Stimulated activated CD4-positive, alpha-beta T cell treated with anti-CD3 and anti-CD28 coated beads, Interleukin-2, amount 100 ng/mL, for 48 hours (primary cell): ENCODE data around the gene RAB31.

ENCODE experiments used
- DNase-seq, 2 donors: peaks; one replicate each; pipeline ENCODE4 v3.0.0-alpha.2; 2020

The RAB31 gene

DNA sequence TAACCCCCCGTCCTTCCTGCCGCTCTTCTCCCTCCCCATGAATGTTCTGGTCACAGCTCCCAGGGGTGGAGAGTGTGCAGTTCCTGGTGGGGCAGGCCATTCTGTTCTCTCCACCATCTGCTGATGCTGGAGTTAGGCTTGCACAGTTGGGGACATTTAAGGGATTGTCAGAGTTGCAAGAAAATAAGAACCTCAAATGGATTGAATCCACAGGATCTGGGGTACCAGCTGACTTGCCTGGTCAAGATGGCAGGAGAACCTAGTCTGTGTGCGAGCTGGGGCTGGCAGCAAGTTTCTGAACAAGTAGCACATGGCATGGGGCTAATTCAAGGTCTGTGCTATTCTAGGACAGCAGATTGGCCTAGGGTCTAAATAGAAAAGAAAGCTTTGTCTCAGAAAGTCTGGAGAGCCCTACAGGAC, 116.9 kb downstream of the RAB31 start:
- no peak for DNase-seq

DNA sequence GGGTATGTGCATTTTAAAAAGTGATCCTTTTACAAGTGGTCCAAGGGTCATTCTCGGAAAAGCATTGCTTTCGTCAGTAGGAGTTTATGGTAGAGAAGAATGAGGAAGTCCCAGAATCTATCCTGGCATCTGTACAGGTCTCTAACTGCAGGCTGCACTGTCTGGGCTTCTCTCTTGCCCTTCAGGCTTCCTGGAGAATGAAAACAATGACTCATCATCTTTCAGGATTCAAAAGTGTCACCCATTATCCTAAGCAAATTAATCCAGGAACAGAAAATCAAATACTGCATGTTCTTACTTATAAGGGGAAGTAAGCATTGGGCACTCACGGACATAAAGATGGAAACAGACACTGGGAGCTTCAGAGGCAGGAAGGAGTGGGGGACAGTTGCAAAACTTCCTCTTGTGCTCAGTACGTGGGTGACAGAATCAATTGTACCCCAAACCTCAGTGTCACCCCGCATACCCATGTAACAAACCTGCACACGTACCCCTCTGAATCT, 117.5 kb downstream of the RAB31 start:
- DNase-seq: no peak

DNA sequence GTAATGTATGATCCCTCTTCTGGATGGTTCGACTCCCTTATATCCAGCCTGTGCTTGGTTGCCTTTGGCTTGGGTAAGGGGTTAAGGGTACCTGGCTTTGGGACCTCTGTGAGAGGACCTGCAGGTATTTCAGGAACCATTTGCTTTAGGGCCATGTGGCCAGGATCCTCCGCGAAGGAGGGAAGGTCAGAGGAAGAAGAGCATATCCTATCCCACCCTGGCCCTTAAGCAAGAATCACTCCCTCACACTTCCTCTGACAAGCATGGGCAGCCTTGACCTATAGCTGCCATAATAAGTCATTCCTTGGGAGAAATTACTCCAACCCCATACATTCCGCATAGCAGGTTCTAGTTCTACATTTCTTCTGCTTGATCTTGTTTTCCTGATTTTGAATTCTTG, 118.6 kb downstream of the RAB31 start:
- no peak for DNase-seq

DNA sequence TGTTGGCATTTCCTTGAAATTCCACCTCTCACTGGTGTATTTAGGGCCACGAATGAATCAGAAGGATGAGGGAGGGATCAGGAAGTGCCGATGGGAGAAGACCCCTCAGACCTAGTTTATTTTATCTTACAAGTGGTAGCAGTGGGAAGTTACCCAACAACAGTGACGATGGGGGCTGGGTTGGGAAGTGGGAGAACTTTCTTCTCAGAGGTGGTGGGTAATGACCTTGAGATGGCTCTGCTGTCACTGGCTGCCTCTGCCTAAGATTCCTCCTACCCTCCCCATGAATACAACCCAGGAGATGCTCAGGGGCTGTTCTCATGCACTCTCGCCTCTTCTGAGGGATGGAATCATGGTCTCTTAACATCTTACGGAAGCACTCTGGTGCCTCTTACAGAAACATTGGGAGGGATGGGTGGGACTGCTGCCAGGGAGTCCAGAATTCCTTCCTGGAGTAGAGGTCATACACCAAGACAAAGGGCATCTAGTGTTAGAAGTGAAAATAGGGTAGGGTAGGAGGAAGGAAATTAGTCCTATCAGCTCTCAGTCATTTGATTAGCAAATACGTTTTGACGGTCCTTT, 119.2 kb downstream of the RAB31 start:
- no peak for DNase-seq

DNA sequence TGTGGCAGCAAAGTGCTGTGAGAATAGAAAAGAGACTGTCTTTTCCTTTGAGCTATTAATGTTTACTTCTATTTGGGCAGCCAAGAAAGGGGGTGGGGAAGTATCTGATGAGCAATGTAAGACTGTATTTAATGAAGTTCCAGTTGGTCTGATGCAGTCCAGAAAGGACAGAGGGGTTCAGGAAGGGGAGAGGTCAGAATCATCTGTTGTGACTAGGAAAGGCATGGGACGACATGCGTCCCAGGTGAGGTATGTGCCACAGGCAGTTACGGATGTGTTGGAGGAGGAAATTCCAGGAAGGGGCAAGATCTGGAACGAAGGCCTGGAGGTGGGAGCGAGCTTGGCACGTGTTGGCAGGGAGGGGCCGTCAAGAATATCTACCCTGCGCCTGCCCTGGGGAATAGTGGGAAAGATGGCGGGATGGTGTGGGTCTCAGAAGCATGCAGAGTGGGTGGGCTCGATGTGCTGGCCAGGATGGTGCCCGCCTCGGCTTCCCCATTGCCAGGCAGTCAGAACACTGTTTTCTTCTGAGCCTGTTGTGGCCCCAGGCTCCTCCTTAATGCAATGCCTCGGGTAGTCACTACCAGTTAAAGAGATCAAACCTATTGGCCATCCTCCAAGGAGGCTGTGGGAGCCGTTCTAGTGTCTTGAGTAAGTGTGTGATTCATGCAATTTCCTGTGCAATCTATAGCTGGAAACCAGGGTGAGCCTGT, 119.8 kb downstream of the RAB31 start:
- no peak for DNase-seq

DNA sequence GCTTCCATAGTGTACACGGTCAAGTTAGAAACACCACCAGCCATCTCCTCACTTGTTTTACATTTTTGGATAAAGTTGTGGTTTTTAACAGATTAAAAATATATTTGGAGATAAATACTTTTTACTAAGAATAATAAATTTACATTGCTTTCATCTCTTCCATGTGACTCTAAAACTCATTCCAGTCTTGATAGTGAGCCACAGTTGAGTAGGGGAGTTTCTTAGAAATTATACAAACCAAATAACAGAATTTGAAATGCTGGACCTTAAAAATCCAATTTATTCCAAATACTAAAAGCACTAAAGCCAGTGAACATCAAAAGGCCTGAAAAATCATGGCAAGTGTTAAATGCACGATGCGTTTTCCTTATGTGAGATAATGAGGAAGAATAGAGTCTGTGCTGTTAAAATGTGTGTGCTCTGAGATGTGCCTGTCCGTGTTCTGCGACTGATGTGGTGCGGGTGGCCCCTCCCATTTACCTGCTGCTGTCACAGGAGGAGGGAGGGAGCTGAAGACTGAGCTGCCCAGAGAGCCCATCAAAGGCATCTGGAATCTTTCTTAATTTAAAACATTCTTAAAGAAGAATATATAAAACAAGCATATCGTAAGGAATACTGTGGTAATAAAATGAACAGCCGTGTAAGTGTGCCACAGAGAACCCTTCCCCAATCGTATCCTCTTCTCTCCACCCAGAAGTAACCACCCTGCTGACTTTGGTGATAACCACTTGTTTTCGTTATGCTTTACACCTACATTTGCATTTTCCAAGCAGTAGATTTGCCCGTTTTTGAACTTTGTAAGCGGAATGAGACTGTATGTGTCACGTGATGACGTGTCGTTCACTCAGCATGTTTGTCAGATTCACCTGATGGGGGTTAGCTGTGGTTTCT, 120.7 kb downstream of the RAB31 start:
- no peak for DNase-seq

DNA sequence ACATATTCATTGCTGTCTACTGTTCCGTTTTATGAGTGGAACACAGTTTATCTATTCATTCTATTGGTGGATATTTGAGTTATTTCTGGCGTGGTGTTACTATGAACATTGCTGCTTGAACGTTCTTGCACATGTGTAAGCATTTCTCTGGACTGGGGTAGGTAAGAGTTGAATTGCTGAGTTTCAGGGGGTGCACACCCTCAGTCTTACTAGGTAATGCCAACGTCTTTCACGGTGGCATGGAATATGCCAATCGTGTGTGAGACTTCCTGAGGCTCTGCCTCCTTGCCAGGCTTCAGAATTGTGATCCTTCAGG, 121.3 kb downstream of the RAB31 start:
- no peak for DNase-seq

DNA sequence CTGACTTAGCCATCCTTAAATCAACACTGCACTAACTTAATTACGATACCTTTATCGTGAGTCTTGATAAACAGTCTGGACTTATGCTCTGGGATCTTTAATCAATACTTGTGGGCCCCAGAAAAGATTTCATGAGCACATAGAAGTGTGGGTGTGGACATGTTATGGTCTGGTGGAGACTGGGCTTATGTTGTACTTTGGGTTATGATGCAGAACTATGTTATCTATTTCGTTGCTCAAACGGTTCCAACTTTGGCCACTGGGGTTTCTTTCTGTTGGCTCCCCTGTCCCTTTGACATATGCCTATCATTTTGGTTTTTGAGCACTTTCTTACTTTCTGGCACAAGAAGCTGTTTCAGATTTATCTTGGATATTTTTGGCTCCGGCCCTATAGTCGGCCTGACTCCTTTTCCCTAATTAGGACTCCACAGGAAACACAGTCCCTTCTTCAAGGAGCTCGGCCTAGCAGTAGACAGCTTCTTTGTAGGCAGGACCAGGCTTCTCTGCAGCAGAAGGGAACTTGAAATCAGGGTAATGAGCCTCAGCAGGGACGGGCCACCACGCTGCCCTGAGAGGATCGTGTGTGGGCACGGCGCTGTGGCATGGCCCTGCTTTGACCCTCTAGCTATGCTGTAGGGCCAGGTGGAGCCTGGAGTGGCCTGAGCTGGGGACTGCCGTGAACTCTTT, 123.1 kb downstream of the RAB31 start:
- no peak for DNase-seq

DNA sequence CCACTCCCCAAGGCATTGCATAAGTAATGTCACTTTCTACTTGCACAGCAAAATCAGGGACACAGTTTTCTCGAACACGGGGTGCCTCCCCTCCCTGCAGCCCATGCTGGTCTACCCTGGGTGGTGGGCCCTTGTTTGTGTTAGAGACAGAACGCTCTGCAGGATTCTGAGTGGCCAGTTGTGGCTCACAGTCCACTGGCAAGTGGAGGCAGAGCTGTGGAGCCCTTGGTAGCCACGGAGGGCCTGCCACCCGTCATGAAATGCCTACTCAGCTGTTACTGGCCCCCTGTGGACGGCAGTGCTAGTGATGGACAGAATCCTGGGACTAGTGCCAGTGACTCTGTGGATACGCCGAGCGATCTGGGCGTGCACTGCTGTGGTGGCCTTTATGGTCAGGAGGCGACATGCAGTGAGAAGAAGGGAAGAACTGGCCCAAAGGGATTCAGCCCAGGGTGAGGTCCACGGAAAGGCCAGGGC, 123.7 kb downstream of the RAB31 start:
- DNase-seq: no peak

DNA sequence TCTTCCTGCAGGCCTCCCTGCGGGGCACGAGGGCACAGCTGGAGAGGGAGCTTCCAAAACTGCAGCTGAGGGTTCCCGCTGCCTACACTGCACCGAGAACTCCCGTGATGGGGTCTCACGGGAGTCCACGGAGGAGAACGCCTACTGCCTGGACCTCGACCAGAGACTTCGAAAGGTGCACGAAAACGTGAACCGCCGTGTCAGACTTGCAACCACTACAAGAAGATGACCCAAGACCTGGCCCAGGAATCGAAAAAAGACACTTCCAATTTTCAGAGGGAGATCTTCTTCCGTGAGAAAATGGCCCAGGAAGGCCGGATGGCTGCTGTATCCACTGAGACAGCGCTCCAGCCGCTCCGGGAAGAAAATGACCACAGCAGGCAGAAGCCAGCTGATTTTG, 124.8 kb downstream of the RAB31 start:
- no peak for DNase-seq

DNA sequence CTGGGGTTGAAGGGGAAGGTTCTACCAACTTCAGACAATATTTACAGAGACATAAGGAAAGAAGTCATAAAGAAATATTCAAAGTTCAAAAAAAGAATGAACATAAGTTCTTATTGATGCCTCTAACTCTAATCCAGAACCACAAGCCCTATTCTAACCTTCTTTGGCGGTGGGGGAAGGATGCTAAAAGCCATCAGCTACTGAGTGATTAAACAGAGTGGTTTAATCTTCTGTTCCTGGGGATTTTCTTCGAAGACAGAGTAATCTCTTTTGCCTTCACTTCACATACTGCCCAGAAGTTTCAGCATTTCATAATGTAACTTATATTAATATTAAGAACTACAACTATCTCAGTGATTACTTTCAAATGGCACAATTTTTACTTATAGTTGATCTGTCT, 126.5 kb downstream of the RAB31 start:
- DNase-seq: no peak

DNA sequence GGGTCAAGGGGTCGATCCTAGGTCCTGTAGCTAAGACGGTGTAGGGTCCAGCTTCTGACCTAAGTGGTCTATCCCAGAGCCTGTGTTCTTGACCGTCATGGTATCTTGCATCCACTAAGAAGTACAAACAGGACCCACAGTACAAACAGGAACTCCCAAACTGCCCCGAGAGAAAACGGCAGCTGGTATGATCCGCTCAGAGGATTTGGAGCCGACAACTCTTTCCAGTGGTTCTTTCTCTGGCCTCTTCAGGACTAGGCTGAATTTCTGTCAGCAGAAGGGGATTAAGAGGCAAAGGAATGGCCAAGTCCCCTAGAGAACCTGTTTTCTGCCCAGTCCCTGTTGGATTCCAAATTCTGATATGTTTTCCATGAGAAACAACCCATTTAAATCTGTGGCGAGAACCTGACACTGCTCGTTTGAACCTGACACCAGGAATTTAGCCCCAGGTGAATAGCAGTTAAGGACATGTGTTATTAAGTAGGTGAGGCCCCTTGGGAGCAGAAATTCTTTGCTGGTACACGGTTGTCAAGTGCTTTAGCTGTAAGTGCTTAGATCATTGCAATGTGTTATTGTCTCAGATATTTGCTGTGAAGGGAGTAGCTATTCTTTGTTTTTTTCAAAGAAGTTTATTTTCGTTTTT, 127.1 kb downstream of the RAB31 start:
- DNase-seq: no peak

DNA sequence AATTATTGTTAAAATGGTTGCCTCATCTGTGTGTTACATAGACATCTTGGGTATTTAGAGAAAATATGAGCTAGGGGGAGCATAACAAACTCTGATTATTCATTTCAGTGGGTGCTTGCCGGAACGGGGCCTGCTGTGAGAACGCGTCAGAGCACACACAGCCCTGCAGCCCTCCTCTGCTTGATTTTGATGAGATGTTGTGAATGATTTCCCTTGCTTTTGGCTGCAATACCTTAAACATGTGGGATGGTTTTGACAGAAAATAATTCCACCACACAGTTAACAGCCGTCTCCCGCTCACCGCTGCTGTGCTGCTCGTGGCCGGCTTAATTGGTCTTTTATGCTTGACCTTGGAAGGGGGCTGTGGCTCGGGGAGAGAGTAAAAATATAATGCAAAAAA, 127.7 kb downstream of the RAB31 start:
- no peak for DNase-seq

DNA sequence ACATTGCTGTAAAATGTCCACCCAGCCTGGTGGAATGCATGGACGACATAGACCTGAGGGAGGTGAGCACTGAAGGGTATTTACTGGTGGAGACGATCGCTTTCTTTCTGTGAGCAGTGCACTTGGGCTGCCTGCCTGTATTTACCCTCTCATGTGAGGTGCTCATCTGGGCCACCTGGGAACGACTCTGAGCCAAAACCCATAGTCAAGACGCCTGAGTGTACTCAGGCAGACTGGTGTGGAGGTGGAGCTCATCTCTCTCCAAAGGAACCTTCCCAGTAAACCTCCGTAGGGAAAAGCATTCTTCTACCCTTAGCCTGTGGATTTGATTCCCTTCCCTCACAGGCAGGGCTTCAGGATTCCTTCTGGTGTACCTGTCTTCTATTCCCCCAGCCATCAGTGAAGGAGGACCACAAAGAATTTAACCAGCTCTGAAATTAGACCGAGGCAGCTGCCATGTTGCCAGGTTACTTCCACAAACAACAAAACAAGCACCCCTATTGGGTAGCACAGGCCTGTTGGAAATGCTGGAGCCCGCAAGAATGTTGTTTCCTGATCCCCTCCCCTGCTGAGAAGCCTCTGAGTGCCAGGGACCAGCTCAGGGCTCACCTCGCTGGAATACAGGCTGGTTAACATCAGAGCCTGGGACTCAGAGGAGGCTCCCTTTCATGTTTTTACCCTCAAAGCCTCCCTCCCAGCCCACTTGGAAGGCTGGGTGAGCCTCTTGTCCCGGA, 130.2 kb downstream of the RAB31 start:
- no peak for DNase-seq

DNA sequence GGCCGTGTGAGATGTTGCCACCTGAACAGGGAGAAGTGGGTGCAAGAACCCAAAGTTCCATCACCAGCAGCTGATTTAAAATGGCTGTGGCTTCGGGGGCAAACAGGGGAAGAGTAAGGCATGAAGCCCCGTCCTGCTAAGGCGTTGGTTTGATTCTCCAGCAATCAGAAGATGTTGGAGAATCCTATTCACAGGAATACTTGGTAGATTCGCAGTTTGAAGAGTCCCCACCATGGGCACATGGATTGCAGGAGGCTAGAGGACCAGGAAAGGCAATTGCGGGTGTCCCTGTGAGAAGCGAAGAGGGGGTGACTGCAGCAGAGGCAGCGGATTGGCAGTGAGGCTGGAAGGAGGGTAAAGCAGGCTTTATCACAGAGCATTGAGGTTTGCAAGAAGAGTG, 131.1 kb downstream of the RAB31 start:
- no peak for DNase-seq

DNA sequence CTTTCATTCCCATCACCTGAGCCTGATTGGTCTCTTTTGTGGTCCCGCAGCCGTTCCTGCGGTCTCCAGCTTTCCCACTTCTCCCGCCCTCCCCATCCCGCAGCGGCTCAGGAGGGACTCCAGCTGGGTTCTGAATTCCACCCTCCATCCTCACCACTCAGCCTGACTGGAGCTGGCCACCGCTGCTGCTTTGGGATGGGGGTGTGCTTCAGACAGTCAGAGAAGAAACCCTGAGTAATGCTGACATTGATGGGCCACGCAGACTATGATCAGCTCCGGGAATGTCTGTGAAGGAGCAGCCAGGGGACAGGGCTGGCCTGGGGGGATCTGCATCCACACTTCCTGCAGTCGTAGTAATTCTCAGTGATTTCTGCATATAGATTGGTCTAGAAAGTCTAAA, 131.8 kb downstream of the RAB31 start:
- no peak for DNase-seq

DNA sequence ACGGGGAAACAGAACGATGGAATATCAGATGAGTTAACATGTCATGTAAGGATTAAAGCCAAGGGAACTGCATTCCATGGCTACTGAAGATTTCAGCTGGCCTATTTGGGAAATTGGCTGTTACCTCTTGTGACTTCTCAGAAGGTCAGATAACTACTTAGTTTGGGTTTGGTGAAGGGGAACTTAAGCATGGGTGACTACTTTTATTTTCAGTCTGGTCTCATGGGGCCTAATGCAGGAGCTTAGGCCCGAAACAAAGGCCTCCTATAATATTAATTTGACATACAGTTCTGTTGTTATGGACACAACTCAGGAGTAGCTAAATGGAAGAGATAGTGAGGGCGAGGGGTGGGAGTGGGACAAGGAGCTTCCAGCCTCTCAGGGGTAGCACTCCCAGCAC, 133.7 kb downstream of the RAB31 start:
- DNase-seq: no peak

DNA sequence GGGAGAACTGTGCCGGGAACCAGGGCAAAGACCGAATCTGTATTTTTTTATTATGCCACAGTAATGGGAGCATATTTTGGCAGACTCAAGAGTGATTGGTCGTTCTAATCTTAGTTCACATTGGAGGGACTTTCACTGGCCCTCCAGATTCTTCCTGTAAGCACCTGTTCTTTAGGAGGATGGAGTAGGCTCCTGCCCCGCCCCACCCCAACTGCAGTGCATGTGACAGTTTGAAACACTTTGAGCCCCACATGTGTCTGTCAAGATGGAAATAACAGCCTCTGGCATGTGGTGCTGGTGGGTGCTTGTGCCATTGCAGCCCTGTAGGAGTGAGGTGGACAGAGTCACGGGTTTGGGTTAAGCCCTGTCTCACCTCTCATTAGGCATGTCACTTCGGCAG, 134.3 kb downstream of the RAB31 start:
- no peak for DNase-seq

DNA sequence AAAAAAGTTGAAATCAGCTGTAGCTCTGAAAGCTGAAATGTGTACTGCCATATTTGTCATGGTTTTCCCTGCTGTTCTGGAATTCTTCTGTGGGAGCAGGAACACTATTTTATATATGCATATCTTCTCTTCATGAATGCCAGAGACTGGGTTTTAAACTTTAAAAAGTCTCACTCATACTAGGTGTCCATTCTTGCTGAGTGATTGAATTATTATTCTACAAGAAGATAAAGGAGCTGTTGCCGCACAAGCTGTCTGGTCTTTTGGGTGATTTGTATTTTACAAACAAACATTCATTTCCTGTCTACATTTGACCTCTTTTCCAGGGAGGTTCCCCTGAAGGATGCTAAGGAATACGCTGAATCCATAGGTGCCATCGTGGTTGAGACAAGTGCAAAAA, 137.2 kb downstream of the RAB31 start:
- DNase-seq: no peak

DNA sequence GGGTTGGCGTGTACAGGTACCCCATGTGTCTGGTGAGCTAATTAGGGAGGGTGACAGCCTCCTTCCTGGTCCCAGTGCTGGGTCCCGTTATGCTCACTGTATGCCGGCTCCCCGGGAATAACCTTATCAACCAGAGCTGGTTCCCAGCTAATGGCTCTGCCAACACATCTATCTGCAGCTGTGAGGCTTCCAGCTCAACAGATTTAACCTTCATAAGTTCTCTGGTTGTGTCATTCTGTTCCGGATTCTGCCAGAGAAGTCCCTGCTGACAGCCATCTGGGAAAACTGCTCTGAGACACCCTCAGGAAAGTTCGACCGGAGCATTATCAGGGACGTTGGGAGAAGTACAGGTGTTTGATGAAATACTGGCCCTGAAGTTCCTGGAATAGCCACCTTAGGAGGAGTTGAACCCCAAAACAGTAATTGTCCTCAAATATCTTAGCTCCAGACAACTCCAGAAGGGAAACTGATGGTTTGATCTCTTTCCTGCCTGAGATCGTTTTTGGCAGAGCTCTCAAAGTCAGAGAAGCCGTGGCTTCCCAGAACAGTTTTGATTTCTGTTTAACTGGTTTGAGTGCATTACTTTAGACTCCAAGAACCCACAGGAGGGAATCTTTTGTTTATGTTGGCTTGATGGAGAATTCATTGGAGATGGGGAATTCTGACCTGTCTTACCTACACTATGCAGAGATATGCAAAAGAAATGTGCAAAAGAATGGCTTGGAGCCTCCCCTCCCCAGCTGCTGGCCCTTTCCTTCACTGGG, 138.2 kb downstream of the RAB31 start:
- DNase-seq: no peak

DNA sequence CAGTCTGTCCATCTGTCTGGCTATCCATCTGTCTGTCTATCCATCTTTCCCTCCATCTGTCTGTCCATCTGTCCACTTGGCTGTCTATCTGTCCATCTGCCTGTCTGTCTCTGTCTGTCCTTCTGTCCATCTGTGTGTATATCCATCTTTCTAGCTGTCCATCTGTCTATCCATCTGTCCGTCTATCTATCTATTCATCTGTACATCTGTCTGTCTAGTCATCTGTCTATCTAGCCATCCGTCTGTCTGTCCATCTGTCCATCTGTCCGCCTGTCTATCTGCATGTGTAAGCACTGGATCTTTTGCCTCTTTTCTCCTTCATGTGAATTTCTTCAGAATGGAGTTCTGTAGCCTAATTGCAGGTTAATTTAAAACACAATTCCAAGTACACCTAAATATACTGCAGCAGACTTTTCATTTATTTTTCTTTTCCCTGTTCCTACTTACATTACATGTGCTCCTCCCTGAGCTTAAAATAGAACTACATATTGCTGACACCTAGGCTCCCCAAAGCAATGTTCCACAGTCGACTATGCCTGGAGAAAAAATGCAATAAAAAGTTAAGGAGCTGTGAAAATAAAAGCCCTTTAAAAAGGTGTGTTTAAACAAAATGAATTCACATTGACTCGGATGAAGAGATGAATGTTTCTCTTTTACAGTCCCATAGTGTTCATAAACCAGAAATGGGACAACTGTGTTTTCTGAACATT, 140.2 kb downstream of the RAB31 start:
- DNase-seq: no peak
